H1 (cell line): Measurements from ENCODE around the gene PACSIN2. TPM values are rescaled to one million over a fixed set of nuclear protein-coding genes. Genes with fewer than 3 reads are reported as not detected.
"Not testable (repeated sequence)": the region's sequence is repeated elsewhere in the genome, so short reads cannot be mapped to it uniquely, and the experiment has no call there.

Source experiments
- CTCF ChIA-PET: fragments of 300-600 bp; sonication (Branson Sonifier 250); formaldehyde crosslinking; loops from one replicate; lab custom pipeline; 2021; ENCODE audit not compliant: partially characterized antibody; lab: Charles Lee
- POLR2A ChIA-PET: fragments of 300-600 bp; sonication (Branson Sonifier 250); formaldehyde crosslinking; loops from one replicate; lab custom pipeline; 2021; ENCODE audit warnings: inconsistent platforms; ENCODE audit not compliant: partially characterized antibody; lab: Charles Lee
- DNase-seq, 2 experiments: peaks; one replicate each; pipeline versions ENCODE4 v3.0.0 to v3.0.0-alpha.2; 2010 to 2022; ENCODE audit warnings: low spot score in 2 of 2, low read depth in 1 of 2, mixed read lengths in 1 of 2
- FAIRE-seq: peaks from 2 replicates; lab custom pipeline; 2011; peaks lifted over from hg19 to GRCh38; lab: Jason Lieb, UNC
- H2AFZ ChIP-seq: 2 replicates; pipeline ENCODE4 v1.8.1; 2012; ENCODE audit warnings: low read length, inconsistent platforms
- H2AK5ac ChIP-seq: 2 replicates; pipeline ENCODE4 v1.6.1; 2013; ENCODE audit warnings: low read depth, low read length
- H2BK120ac ChIP-seq: replicated peaks from 2 replicates; pipeline ENCODE3; 2013; ENCODE audit warnings: low read depth, low read length, inconsistent platforms
- H2BK12ac ChIP-seq: 2 replicates; pipeline ENCODE4 v1.6.1; 2013; ENCODE audit warnings: low read depth, low read length
- H2BK15ac ChIP-seq: 2 replicates; pipeline ENCODE4 v1.6.1; 2013; ENCODE audit warnings: low read length
- H2BK20ac ChIP-seq: 2 replicates; pipeline ENCODE4 v1.6.1; 2013; ENCODE audit warnings: low read length
- H2BK5ac ChIP-seq: 2 replicates; pipeline ENCODE4 v1.6.1; 2013; ENCODE audit warnings: low read depth, low read length
- H3K14ac ChIP-seq: 2 replicates; pipeline ENCODE4 v1.6.1; 2013; ENCODE audit warnings: inconsistent platforms; ENCODE audit not compliant: insufficient read length
- H3K18ac ChIP-seq: 2 replicates; pipeline ENCODE4 v1.6.1; 2013; ENCODE audit warnings: low read length; ENCODE audit errors: extremely low read depth
- H3K23ac ChIP-seq: 2 replicates; pipeline ENCODE4 v1.6.1; 2013; ENCODE audit warnings: inconsistent platforms; ENCODE audit not compliant: insufficient read length
- H3K23me2 ChIP-seq: 2 replicates; pipeline ENCODE4 v1.6.1; 2013; ENCODE audit warnings: low read depth, low read length
- H3K27ac ChIP-seq: 2 replicates; pipeline ENCODE4 v1.6.1; 2011; ENCODE audit warnings: low read depth, low read length, inconsistent platforms
- H3K27me3 ChIP-seq, 4 experiments: replicated peaks in 1 of 4; 1 replicate in 1 of 4; 2 replicates in 3 of 4; pipeline versions ENCODE4 v1.6.1 to v1.8.1; 2011 to 2013; ENCODE audit warnings: low read length in 3 of 4, mild to moderate bottlenecking in 3 of 4, inconsistent platforms in 2 of 4, mixed read lengths in 2 of 4, moderate library complexity in 1 of 4; ENCODE audit not compliant: control insufficient read depth in 3 of 4, insufficient read depth in 3 of 4; ENCODE audit errors: extremely low read depth in 1 of 4
- H3K36me3 ChIP-seq, 4 experiments: 2 replicates each; pipeline versions ENCODE4 v1.6.1 to v1.8.1; 2011 to 2013; ENCODE audit warnings: mild to moderate bottlenecking in 4 of 4, low read length in 3 of 4, moderate library complexity in 2 of 4, control low read depth in 1 of 4, inconsistent platforms in 1 of 4; ENCODE audit not compliant: insufficient read depth in 4 of 4, control insufficient read depth in 2 of 4
- H3K4ac ChIP-seq: replicated peaks from 2 replicates; pipeline ENCODE3; 2013; ENCODE audit warnings: low read length, low read depth, mixed read lengths, inconsistent platforms; ENCODE audit not compliant: insufficient read length
- H3K4me1 ChIP-seq, 4 experiments: replicated peaks in 1 of 4; 1 replicate in 1 of 4; 2 replicates in 3 of 4; pipeline versions ENCODE4 v1.6.1 to v1.8.1; 2011 to 2013; ENCODE audit warnings: low read length in 3 of 4, inconsistent platforms in 2 of 4, mixed read lengths in 1 of 4; ENCODE audit not compliant: insufficient read depth in 4 of 4, control insufficient read depth in 3 of 4
- H3K4me2 ChIP-seq, 2 experiments: 2 replicates each; pipeline versions ENCODE4 v1.6.1 to v1.8.1; 2011 to 2013; ENCODE audit warnings: low read depth in 2 of 2, low read length in 2 of 2, control low read depth in 1 of 2, inconsistent platforms in 1 of 2, mild to moderate bottlenecking in 1 of 2; ENCODE audit not compliant: insufficient read depth in 1 of 2
- H3K4me3 ChIP-seq, 4 experiments: fragments of 200-600, 300-600 bp in 1 of 4; sonication (generic), shearing (Covaris generic), sonication (Bioruptor Twin) in 1 of 4; 2 replicates each; pipeline versions ENCODE4 v1.5.1 to v1.8.1; 2011 to 2016; ENCODE audit warnings: low read length in 4 of 4, low read depth in 3 of 4, control low read depth in 2 of 4, inconsistent platforms in 2 of 4, mild to moderate bottlenecking in 2 of 4, mixed read lengths in 1 of 4, moderate library complexity in 1 of 4; ENCODE audit not compliant: insufficient read depth in 2 of 4; ENCODE audit errors: extremely low read depth in 1 of 4
- H3K56ac ChIP-seq: replicated peaks from 2 replicates; pipeline ENCODE3; 2013; ENCODE audit warnings: low read depth, mild to moderate bottlenecking, mixed read lengths, low read length, inconsistent platforms; ENCODE audit not compliant: insufficient read length
- H3K79me1 ChIP-seq: 2 replicates; pipeline ENCODE4 v1.6.1; 2013; ENCODE audit warnings: low read depth, low read length, control low read depth
- H3K79me2 ChIP-seq, 2 experiments: 2 replicates each; pipeline versions ENCODE4 v1.6.1 to v1.8.1; 2012 to 2013; ENCODE audit warnings: low read length in 2 of 2, mild to moderate bottlenecking in 2 of 2, inconsistent platforms in 1 of 2; ENCODE audit not compliant: insufficient read depth in 2 of 2, control insufficient read depth in 1 of 2
- H3K9ac ChIP-seq, 4 experiments: replicated peaks in 1 of 4; 1 replicate in 1 of 4; 2 replicates in 3 of 4; pipeline versions ENCODE4 v1.6.1 to v1.8.1; 2011 to 2013; ENCODE audit warnings: low read depth in 3 of 4, low read length in 3 of 4, control low read depth in 2 of 4, mild to moderate bottlenecking in 2 of 4, moderate library complexity in 2 of 4, inconsistent platforms in 1 of 4; ENCODE audit errors: extremely low read depth in 1 of 4
- H3K9me3 ChIP-seq, 2 experiments: 2 replicates each; pipeline versions ENCODE4 v1.6.1 to v1.8.1; 2012 to 2013; ENCODE audit warnings: mild to moderate bottlenecking in 2 of 2, moderate library complexity in 2 of 2, control low read depth in 1 of 2, inconsistent platforms in 1 of 2, low read depth in 1 of 2, low read length in 1 of 2, mixed read lengths in 1 of 2; ENCODE audit not compliant: insufficient read depth in 2 of 2
- H4K20me1 ChIP-seq, 2 experiments: replicated peaks in 1 of 2; 2 replicates each; pipeline versions ENCODE3 to v1.8.1; 2011 to 2013; ENCODE audit warnings: inconsistent platforms in 2 of 2, low read length in 2 of 2, mild to moderate bottlenecking in 1 of 2; ENCODE audit not compliant: insufficient read depth in 2 of 2, control insufficient read depth in 1 of 2
- H4K5ac ChIP-seq: 2 replicates; pipeline ENCODE4 v1.6.1; 2013; ENCODE audit warnings: low read length, low read depth, mixed read lengths, inconsistent platforms; ENCODE audit not compliant: insufficient read length
- H4K8ac ChIP-seq: 2 replicates; pipeline ENCODE4 v1.8.0; 2013; ENCODE audit warnings: mild to moderate bottlenecking, moderate library complexity, low read length, inconsistent platforms; ENCODE audit not compliant: insufficient read depth; ENCODE audit errors: extremely low read depth
- H4K91ac ChIP-seq: replicated peaks from 2 replicates; pipeline ENCODE3; 2013; ENCODE audit warnings: low read length, mixed read lengths, inconsistent platforms; ENCODE audit not compliant: insufficient read length
- WGBS, 2 experiments: shearing (Covaris generic) in 1 of 2; methylation state at CpG; one replicate each; pipeline versions ENCODE4 v1.1.6 to v1.1.7; 2013 to 2015; ENCODE audit warnings: low lambda C conversion rate in 2 of 2, mixed read lengths in 2 of 2, inconsistent platforms in 1 of 2, low coverage in 1 of 2, missing lambda C conversion rate in 1 of 2; ENCODE audit not compliant: insufficient replicate concordance in 2 of 2, insufficient coverage in 1 of 2, insufficient read length in 1 of 2; ENCODE audit errors: extremely low coverage in 1 of 2, missing lambda C conversion rate in 1 of 2; 5-methylcytosine and 5-hydroxymethylcytosine counted together
- polyA plus RNA-seq, 7 experiments: library from polyadenylated mRNA; depleted of rRNA in 3 of 7; stranded (reverse) in 5 of 7; unstranded in 2 of 7; fragments of >200 nt in 5 of 7; fragments of 200-250 nt in 2 of 7; gene quantifications; 1 replicate in 5 of 7; 2 replicates in 1 of 7; 4 replicates in 1 of 7; pipeline versions ENCODE4 v1.2.1 to v1.2.3, GENCODE V29; 2011 to 2013; ENCODE audit warnings: missing spikeins in 2 of 7, mixed read lengths in 2 of 7
- total RNA-seq: library from RNA; stranded (reverse); fragmentation: NEBNext Ultra II Directional; extraction: Animal tissue kit (Norgen Biotek cat#: 25700); gene quantifications from 2 replicates; pipeline ENCODE4 v1.2.1, GENCODE V29; 2021

Gene PACSIN2
- total and polyA plus RNA-seq, 2 of the 8 experiments (the other 6 are each of a cell fraction or from before 2014, with no cell fraction given): 44.8 to 64.2 TPM

DNA sequence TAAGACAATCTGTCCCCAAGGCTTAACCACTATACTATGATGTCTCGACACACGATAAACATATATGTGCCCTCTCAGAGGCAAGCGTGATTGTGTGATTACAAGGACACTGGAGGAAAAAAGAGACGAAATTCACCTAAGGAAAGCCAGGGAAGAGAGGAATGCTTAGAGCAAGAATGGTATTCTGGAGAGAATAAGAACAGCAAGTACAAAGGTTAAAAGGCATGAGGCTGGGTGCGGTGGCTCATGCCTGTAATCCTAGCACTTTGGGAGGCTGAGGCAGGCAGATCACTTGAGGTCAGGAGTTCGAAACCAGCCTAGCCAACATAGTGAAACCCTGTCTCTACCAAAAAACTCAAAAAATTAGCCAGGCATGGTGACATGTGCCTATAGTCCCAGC is 61.2 kb downstream of the PACSIN2 start:
- H2BK12ac ChIP-seq, H4K8ac ChIP-seq, H2AK5ac ChIP-seq, H3K4ac ChIP-seq, H3K27me3 ChIP-seq, H3K4me1 ChIP-seq, DNase-seq, H3K18ac ChIP-seq, H2AFZ ChIP-seq, H2BK15ac ChIP-seq, H3K9ac ChIP-seq, FAIRE-seq, H3K23ac ChIP-seq, H3K56ac ChIP-seq, H3K36me3 ChIP-seq, H2BK5ac ChIP-seq, H3K9me3 ChIP-seq, H3K4me3 ChIP-seq, H3K14ac ChIP-seq, H3K27ac ChIP-seq, H4K91ac ChIP-seq, H3K23me2 ChIP-seq, H3K4me2 ChIP-seq, H4K5ac ChIP-seq, H2BK20ac ChIP-seq, H2BK120ac ChIP-seq: not testable (repeated sequence)
- POLR2A ChIA-PET: interaction anchor here (0.8 to 3.3 kb wide), 3 partner anchors 8 to 61 kb away, joined by 4 to 13 read pairs (median 8); partner anchors contain the start of gene PACSIN2
- H3K79me2 ChIP-seq: peaks cover 4 to 89% of the 10 kb centered on the region in 2 experiments
- CTCF ChIA-PET: interaction anchor here (1.3 to 2.4 kb wide), 4 partner anchors 36 to 99 kb away, joined by 3 to 9 read pairs (median 5); no protein-coding TSS in a partner anchor
- peaks cover 22% of the 10 kb centered on the region for H3K79me1 ChIP-seq
- 94% methylated on average over 6 of the region's 6 CpGs; no CpG with 5 or more reads in 1 of the 2 experiments for WGBS, 2 experiments
- H4K20me1 ChIP-seq: peaks cover 8 to 27% of the 10 kb centered on the region in 2 experiments
